ENCODE measurements around the gene DAZAP1.

- TF ChIP-seq, protein P1, sequence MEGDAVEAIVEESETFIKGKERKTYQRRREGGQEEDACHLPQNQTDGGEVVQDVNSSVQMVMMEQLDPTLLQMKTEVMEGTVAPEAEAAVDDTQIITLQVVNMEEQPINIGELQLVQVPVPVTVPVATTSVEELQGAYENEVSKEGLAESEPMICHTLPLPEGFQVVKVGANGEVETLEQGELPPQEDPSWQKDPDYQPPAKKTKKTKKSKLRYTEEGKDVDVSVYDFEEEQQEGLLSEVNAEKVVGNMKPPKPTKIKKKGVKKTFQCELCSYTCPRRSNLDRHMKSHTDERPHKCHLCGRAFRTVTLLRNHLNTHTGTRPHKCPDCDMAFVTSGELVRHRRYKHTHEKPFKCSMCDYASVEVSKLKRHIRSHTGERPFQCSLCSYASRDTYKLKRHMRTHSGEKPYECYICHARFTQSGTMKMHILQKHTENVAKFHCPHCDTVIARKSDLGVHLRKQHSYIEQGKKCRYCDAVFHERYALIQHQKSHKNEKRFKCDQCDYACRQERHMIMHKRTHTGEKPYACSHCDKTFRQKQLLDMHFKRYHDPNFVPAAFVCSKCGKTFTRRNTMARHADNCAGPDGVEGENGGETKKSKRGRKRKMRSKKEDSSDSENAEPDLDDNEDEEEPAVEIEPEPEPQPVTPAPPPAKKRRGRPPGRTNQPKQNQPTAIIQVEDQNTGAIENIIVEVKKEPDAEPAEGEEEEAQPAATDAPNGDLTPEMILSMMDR (IDR thresholded peaks at IDR 0.05): no peak
- TF ChIP-seq POLR2AphosphoS5 (IDR thresholded peaks at IDR 0.05) (no peak), POLR2A (IDR thresholded peaks at IDR 0.05) (no peak)
These were observed 24.5 kb downstream of the DAZAP1 start for GRCh38 chr19:1431759-1432506.

Measured in breast epithelium (tissue), 3 donors.